NT2/D1 (cell line): ENCODE results near the gene ADAM17.

Experiments used
- SUZ12 ChIP-seq: IDR thresholded peaks from 2 replicates; pipeline ENCODE4 v1.6.1; 2011; ENCODE audit not compliant: insufficient read length, insufficient read depth; ENCODE audit errors: extremely low read depth
- YY1 ChIP-seq: IDR thresholded peaks from 2 replicates; pipeline ENCODE4 v1.6.1; 2011; ENCODE audit not compliant: insufficient read length, insufficient read depth

- TF ChIP-seq SUZ12 (no peak), YY1 (no peak)
Measured at GRCh38 chr2:9441556-9441955, 114.1 kb downstream of the ADAM17 start.
